Parathyroid adenoma (tissue), 2 donors: ENCODE measurements around the gene ZNF335.
"Not testable (repeated sequence)": the region's sequence is repeated elsewhere in the genome, so short reads cannot be mapped to it uniquely, and the experiment has no call there.

Experiments
- H2AFZ ChIP-seq: fragments of 300-600 bp; sonication (generic); one replicate; pipeline ENCODE4 v1.7.0; 2017; ENCODE audit warnings: antibody characterized with exemption, mild to moderate bottlenecking
- H3K27ac ChIP-seq: fragments of 300-600 bp; sonication (generic); one replicate; pipeline ENCODE4 v1.7.0; 2017
- H3K27me3 ChIP-seq: fragments of 300-600 bp; sonication (generic); one replicate; pipeline ENCODE4 v1.7.0; 2017; ENCODE audit warnings: low read length; ENCODE audit not compliant: control insufficient read depth, insufficient read depth
- H3K36me3 ChIP-seq: fragments of 300-600 bp; sonication (generic); one replicate; pipeline ENCODE4 v1.7.0; 2017; ENCODE audit warnings: low read length; ENCODE audit not compliant: control insufficient read depth, insufficient read depth
- H3K4me1 ChIP-seq: fragments of 300-600 bp; sonication (generic); one replicate; pipeline ENCODE4 v1.7.0; 2017; ENCODE audit warnings: control low read depth
- H3K4me2 ChIP-seq: fragments of 300-600 bp; sonication (generic); one replicate; pipeline ENCODE4 v1.7.0; 2017; ENCODE audit warnings: low read length
- H3K4me3 ChIP-seq: fragments of 300-600 bp; sonication (generic); one replicate; pipeline ENCODE4 v1.7.0; 2017; ENCODE audit warnings: low read depth, low read length
- H3K79me2 ChIP-seq: fragments of 300-600 bp; sonication (generic); one replicate; pipeline ENCODE4 v1.7.0; 2017; ENCODE audit warnings: control low read depth
- H3K9ac ChIP-seq: fragments of 300-600 bp; sonication (generic); one replicate; pipeline ENCODE4 v1.7.0; 2017; ENCODE audit warnings: mild to moderate bottlenecking
- H3K9me3 ChIP-seq: fragments of 300-600 bp; sonication (generic); one replicate; pipeline ENCODE4 v1.7.0; 2017; ENCODE audit warnings: low read length; ENCODE audit not compliant: control insufficient read depth
- TF ChIP-seq, protein P1 (sequence below): fragments of 300-600 bp; sonication (generic); IDR thresholded peaks from one replicate; pipeline ENCODE4 v1.7.0; 2017; ENCODE audit warnings: antibody characterized with exemption, mild to moderate bottlenecking
- donor health status: primary hyperparathyroidism.

The ZNF335 gene

DNA sequence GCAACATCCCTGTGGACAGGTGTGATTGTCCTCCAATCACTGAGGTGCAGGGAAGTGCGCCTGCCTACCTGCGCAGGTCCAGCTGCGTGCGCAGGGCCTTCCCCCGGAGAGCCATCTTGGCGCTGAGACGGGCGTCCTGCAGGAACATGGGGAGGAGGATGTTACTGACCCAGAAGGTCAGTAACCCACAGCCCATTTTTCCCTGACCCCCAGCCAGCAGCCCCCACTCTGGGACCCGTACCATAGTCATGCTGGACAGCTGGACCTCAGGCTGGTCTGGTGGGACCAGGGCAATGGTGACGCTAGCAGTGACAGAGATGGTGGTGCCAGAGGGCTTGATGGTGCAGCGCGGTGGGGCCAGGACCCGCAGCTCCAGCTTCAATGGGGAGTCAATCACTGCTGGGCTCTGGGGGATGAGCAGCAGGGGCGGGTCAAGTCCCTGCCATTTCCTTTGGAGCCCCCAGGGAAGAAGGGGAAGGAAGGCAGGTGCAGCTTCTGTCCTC is 69.8 kb downstream of the ZNF335 start:
- Histone ChIP-seq H3K9me3 (no peaks in the 10 kb centered on the region), H3K4me3 (no peak overlapping the region), H3K9ac (no peak overlapping the region), H3K27me3 (no peaks in the 10 kb centered on the region), H3K36me3 (no peaks in the 10 kb centered on the region), H2AFZ (no peak overlapping the region), H3K4me1 (no peaks in the 10 kb centered on the region), H3K79me2 (no peaks in the 10 kb centered on the region), H3K27ac (no peak overlapping the region), H3K4me2 (no peak overlapping the region)
- TF ChIP-seq, protein P1, sequence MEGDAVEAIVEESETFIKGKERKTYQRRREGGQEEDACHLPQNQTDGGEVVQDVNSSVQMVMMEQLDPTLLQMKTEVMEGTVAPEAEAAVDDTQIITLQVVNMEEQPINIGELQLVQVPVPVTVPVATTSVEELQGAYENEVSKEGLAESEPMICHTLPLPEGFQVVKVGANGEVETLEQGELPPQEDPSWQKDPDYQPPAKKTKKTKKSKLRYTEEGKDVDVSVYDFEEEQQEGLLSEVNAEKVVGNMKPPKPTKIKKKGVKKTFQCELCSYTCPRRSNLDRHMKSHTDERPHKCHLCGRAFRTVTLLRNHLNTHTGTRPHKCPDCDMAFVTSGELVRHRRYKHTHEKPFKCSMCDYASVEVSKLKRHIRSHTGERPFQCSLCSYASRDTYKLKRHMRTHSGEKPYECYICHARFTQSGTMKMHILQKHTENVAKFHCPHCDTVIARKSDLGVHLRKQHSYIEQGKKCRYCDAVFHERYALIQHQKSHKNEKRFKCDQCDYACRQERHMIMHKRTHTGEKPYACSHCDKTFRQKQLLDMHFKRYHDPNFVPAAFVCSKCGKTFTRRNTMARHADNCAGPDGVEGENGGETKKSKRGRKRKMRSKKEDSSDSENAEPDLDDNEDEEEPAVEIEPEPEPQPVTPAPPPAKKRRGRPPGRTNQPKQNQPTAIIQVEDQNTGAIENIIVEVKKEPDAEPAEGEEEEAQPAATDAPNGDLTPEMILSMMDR: no peak

DNA sequence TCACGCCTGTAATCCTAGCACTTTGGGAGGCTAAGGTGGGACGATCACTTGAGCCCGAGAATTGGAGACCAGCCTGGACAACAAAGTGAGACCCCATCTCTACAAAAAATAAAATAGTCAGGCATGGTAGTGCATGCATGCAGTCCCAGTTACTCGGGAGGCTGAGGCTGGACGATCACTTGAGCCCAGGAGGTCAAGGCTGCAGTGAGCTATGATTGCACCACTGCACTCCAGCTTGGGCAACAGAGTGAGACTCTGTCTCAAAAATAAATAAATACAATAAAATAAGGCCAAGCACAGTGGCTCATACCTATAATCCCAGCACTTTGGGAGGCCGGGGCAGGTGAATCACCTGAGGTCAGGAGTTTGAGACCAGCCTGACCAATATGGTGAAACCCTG is 70.7 kb downstream of the ZNF335 start:
- H3K36me3 ChIP-seq, H3K9me3 ChIP-seq, H3K4me1 ChIP-seq, H3K79me2 ChIP-seq, H3K27me3 ChIP-seq, H3K4me3 ChIP-seq, H3K27ac ChIP-seq, H3K9ac ChIP-seq, H2AFZ ChIP-seq, H3K4me2 ChIP-seq: not testable (repeated sequence)

DNA sequence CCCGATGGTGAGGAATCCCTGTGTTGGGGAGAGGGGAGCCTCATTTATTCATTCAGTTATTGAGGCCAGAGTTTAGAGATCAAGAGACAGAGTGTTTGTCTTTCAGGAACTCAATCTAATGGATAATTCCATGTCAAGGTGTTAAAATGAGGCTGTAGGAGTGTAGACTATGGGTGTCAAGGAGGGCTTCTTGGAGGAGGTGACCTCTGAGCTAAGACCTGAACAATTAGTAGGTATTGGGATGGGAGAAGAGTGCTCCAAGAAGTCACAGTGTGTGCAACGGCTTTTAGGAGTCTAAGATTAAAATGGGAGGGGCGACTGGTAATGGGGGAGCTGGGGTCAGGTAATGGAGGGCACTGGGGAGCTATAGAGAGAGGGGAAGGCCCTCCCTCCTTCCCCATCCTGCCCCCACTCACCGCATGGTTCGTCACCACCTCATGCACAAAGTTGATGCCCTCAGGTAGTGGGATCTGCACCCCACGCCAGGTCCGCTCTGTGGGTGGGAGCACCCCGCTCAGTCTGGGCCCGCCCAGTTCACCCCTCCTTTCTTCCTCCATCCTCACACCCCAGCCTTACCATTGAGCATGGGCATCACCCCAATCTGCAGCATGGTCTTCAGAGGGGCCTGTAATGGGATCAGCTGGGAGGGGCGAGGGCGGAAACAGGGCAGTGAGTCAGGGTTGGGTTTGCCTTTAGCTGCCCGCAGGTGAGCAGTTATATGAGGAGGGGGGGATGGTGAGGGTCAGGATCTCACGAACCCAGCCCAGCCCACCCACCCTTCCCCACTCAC is 72.8 kb downstream of the ZNF335 start:
- no peak overlapping the region for H3K27ac ChIP-seq
- no peak overlapping the region for H3K9ac ChIP-seq
- TF ChIP-seq, protein P1: no peak
- H3K27me3 ChIP-seq: no peaks in the 10 kb centered on the region
- H3K4me3 ChIP-seq: no peak overlapping the region
- no peaks in the 10 kb centered on the region for H3K4me1 ChIP-seq
- no peak overlapping the region for H2AFZ ChIP-seq
- no peaks in the 10 kb centered on the region for H3K79me2 ChIP-seq
- no peaks in the 10 kb centered on the region for H3K36me3 ChIP-seq
- H3K9me3 ChIP-seq: no peaks in the 10 kb centered on the region
- H3K4me2 ChIP-seq: no peak overlapping the region
